Karpas-422 (cell line): ENCODE data around the gene CACUL1. TPM values are rescaled to one million over a fixed set of nuclear protein-coding genes. Genes with fewer than 3 reads are reported as not detected.
"Not testable (repeated sequence)": the region's sequence is repeated elsewhere in the genome, so short reads cannot be mapped to it uniquely, and the experiment has no call there.

Source experiments
- DNase-seq: peaks from one replicate; pipeline ENCODE4 v3.0.0-alpha.2; 2015
- H2AFZ ChIP-seq: fragments of 200-600 bp; sonication (generic); 2 replicates; pipeline ENCODE4 v1.6.1; 2014; ENCODE audit warnings: antibody characterized with exemption, low read length, mixed read lengths
- H3K27ac ChIP-seq: fragments of 200-600 bp; sonication (generic); 2 replicates; pipeline ENCODE4 v1.5.1; 2014; ENCODE audit warnings: mild to moderate bottlenecking, low read length, moderate library complexity
- H3K27me3 ChIP-seq: fragments of 200-600 bp; sonication (generic); 2 replicates; pipeline ENCODE4 v1.6.1; 2014; ENCODE audit warnings: low read length, mixed read lengths
- H3K36me3 ChIP-seq: fragments of 200-600 bp; sonication (generic); 2 replicates; pipeline ENCODE4 v1.6.1; 2014; ENCODE audit warnings: low read length, mixed read lengths; ENCODE audit not compliant: insufficient read depth
- H3K4me1 ChIP-seq: fragments of 200-600 bp; sonication (generic); 2 replicates; pipeline ENCODE4 v1.6.1; 2014; ENCODE audit warnings: mild to moderate bottlenecking, low read length, mixed read lengths
- H3K4me2 ChIP-seq: fragments of 200-600 bp; sonication (generic); 2 replicates; pipeline ENCODE4 v1.6.1; 2014; ENCODE audit warnings: low read length, low read depth, mild to moderate bottlenecking; ENCODE audit not compliant: poor library complexity, severe bottlenecking
- H3K4me3 ChIP-seq: fragments of 200-600 bp; sonication (generic); 2 replicates; pipeline ENCODE4 v1.5.1; 2014; ENCODE audit warnings: mild to moderate bottlenecking, antibody characterized with exemption, low read length, mixed read lengths
- H3K79me2 ChIP-seq: fragments of 200-600 bp; sonication (generic); 2 replicates; pipeline ENCODE4 v1.6.1; 2014; ENCODE audit warnings: mild to moderate bottlenecking, low read length, mixed read lengths
- H3K9ac ChIP-seq: fragments of 200-600 bp; sonication (generic); 2 replicates; pipeline ENCODE4 v1.6.0; 2014; ENCODE audit warnings: low read length
- H3K9me2 ChIP-seq: fragments of 200-600 bp; sonication (generic), shearing (Covaris generic); replicated peaks from 2 replicates; pipeline ENCODE4 v1.6.0; 2014; ENCODE audit warnings: mild to moderate bottlenecking, low read length, moderate library complexity; ENCODE audit not compliant: insufficient read depth
- H3K9me3 ChIP-seq: fragments of 300-700, 200-600 bp; sonication (generic); 2 replicates; pipeline ENCODE4 v1.6.1; 2014; ENCODE audit warnings: low read length, mixed read lengths
- H4K20me1 ChIP-seq: fragments of 200-600 bp; sonication (generic); 2 replicates; pipeline ENCODE4 v1.6.1; 2014; ENCODE audit warnings: mild to moderate bottlenecking, antibody characterized with exemption, low read length, low read depth; ENCODE audit not compliant: insufficient read depth
- total RNA-seq: library from RNA; depleted of rRNA; stranded (reverse); fragments of >200 nt; shearing (Covaris generic); gene quantifications from 2 replicates; pipeline ENCODE4 v1.2.3, GENCODE V29; 2014; ENCODE audit warnings: low replicate concordance

Gene CACUL1
- total RNA-seq, 1 experiment from 2014 or later = 50.3 TPM

DNA sequence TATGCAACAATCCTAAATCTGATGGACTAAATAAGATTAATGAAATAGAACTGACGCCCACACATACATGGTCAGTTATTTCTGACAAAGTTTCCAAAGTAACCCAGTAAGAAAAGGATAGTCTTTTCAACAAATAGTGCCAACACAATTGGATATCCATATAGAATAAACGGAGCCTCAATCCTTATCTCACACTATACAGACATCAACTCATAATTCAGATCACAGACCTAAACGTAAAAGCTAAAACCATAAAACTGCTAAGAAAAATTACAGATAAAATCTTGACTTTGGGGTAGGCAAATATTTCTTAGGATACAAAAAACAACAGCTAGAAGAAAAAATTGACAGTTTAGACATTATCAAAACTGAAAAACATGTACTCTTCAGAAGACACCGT, 8.5 kb downstream of the CACUL1 start:
- DNase-seq = no peak
- no peak overlapping the region for H3K4me3 ChIP-seq
- H3K27me3 ChIP-seq = no peaks in the 10 kb centered on the region
- no peaks in the 10 kb centered on the region for H3K9me2 ChIP-seq
- H2AFZ ChIP-seq = no peak overlapping the region
- no peak overlapping the region for H3K27ac ChIP-seq
- H3K9ac ChIP-seq = no peak overlapping the region
- H3K9me3 ChIP-seq = no peaks in the 10 kb centered on the region
- H3K36me3 ChIP-seq = peaks cover 16% of the 10 kb centered on the region
- H3K4me2 ChIP-seq = no peak overlapping the region
- peaks cover 40% of the 10 kb centered on the region for H4K20me1 ChIP-seq
- H3K4me1 ChIP-seq = peaks cover 11% of the 10 kb centered on the region
- peaks cover 100% of the 10 kb centered on the region for H3K79me2 ChIP-seq

DNA sequence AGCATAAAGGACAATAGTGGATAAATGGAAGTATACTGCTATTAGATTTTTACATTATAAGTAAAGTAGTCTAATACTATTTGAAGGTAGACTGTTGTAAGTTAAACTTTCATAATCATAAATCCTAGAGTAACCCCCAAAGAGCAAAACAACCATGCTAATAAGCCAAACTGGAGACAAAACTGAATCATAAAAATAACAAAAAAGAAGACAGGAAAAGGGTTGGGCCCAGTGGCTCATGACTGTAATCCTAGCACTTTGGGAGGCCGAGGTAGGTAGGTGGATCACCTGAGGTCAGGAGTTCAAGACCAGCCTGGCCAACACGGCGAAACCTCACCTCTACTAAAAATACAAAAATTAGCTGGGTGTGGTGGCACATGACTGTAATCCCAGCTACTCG, 9.7 kb downstream of the CACUL1 start:
- H3K36me3 ChIP-seq = peaks cover 11% of the 10 kb centered on the region
- no peak overlapping the region for H2AFZ ChIP-seq
- H3K27me3 ChIP-seq = no peaks in the 10 kb centered on the region
- no peak overlapping the region for H3K4me2 ChIP-seq
- H3K9ac ChIP-seq = no peak overlapping the region
- H4K20me1 ChIP-seq = peaks cover 44% of the 10 kb centered on the region
- H3K79me2 ChIP-seq = peaks cover 100% of the 10 kb centered on the region
- H3K27ac ChIP-seq = no peak overlapping the region
- DNase-seq = no peak
- peaks cover 11% of the 10 kb centered on the region for H3K4me1 ChIP-seq
- H3K4me3 ChIP-seq = no peak overlapping the region
- H3K9me2 ChIP-seq = no peaks in the 10 kb centered on the region
- no peaks in the 10 kb centered on the region for H3K9me3 ChIP-seq

DNA sequence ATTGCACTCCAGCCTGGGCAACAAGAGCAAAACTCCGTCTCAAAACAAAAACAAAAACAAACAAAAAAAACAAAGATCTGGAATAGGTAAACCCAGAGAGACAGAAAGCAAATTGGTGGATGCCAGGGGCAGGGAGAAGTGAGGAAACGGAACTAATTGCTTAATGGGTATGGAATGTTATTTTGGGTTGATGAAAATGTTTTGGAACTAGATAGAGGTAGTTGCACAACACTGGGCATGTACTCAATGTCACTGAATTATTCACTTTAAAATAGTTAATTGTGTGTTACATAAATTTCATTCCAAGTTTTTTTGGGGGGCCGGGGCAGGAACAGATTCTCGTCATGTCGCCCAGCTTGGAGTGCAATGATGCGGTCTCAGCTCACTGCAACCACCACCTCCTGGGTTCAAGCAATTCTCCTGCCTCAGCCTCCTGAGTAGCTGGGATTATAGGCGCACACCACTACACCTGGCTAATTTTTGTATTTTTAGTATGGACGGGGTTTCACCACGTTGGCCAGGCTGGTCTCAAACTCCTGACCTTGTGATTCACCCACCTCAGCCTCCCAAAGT, 10.3 kb downstream of the CACUL1 start:
- Histone ChIP-seq H4K20me1 (peaks cover 44% of the 10 kb centered on the region), H3K79me2 (peaks cover 100% of the 10 kb centered on the region), H3K4me1 (peaks cover 14% of the 10 kb centered on the region), H3K36me3 (peaks cover 11% of the 10 kb centered on the region)
- not testable (repeated sequence) for H2AFZ ChIP-seq, H3K4me3 ChIP-seq, H3K4me2 ChIP-seq, H3K9me3 ChIP-seq, DNase-seq, H3K9ac ChIP-seq, H3K27ac ChIP-seq, H3K9me2 ChIP-seq, H3K27me3 ChIP-seq

DNA sequence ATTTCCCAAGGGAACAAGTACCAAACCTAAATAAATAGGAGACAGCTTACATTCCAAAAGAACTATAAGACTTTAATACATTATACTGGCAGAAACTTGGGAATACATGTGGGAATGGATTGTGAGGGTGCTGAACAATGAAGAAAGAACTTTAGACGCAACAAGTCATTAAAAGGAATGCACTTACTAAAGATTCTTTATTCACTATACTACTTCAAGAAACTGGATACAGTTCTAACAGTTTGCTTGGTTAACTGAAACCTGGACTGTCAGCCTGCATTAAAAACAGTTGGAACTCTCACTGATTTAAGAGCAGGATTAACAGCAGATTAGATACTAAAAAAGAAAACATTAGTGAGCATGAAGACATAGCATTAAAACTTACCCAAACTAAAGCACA, 12.0 kb downstream of the CACUL1 start:
- no peak overlapping the region for H3K9ac ChIP-seq
- no peaks in the 10 kb centered on the region for H3K27me3 ChIP-seq
- peaks cover 41% of the 10 kb centered on the region for H4K20me1 ChIP-seq
- H3K4me2 ChIP-seq = no peak overlapping the region
- no peak overlapping the region for H3K27ac ChIP-seq
- no peak overlapping the region for H2AFZ ChIP-seq
- H3K9me2 ChIP-seq = no peaks in the 10 kb centered on the region
- H3K4me3 ChIP-seq = no peak overlapping the region
- peaks cover 100% of the 10 kb centered on the region for H3K79me2 ChIP-seq
- no peak for DNase-seq
- H3K4me1 ChIP-seq = peaks cover 17% of the 10 kb centered on the region
- H3K9me3 ChIP-seq = no peaks in the 10 kb centered on the region
- H3K36me3 ChIP-seq = no peaks in the 10 kb centered on the region

DNA sequence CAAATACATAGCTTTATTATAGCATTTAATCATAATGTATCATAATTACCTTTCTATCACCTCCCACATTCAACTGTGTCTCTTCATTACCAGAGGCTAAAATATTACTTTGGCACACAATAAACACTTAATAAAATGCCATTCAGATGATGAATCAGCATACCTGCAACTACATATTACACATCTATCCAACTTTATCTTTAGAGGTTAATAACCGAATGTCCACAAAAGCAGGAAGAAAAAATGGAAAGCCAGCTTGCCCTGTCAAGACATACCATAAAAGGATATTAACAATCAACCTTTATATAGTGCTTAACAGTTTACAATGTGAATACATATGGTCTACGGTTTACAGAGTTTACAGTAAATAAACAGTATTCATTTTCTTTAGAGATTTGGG, 12.7 kb downstream of the CACUL1 start:
- DNase-seq = no peak
- Histone ChIP-seq H3K27ac (no peak overlapping the region), H3K9me2 (no peaks in the 10 kb centered on the region), H3K4me1 (peaks cover 25% of the 10 kb centered on the region), H3K4me2 (no peak overlapping the region), H3K9ac (no peak overlapping the region), H4K20me1 (peaks cover 39% of the 10 kb centered on the region), H2AFZ (no peak overlapping the region), H3K9me3 (no peaks in the 10 kb centered on the region), H3K27me3 (no peaks in the 10 kb centered on the region), H3K36me3 (no peaks in the 10 kb centered on the region), H3K4me3 (no peak overlapping the region), H3K79me2 (peaks cover 100% of the 10 kb centered on the region)

DNA sequence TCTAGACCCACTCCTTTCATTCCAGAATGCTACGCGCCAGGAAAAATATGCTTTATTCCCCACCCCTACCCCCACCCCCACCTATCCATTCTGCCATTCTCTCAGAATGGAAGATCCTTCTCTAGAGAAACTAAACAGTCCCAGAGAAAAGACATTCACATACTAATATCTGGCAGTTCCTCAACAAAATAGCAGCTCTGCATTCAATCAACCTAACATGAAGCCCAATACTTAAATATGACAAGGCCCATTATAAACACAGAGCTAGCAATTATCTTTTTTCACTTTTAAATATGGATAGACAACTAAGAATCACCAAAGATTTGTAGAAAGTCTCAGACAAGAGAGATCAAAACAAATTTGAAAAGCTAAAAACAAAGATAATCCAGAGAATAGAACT, 16.4 kb downstream of the CACUL1 start:
- Histone ChIP-seq H3K27ac (0 out of 2 replicates have a peak overlapping the region, but pooled peaks have one; percentile 6), H2AFZ (no peak overlapping the region), H3K36me3 (no peaks in the 10 kb centered on the region), H3K4me1 (peaks cover 46% of the 10 kb centered on the region), H3K9me2 (no peaks in the 10 kb centered on the region), H3K9me3 (no peaks in the 10 kb centered on the region), H4K20me1 (peaks cover 27% of the 10 kb centered on the region), H3K9ac (no peak overlapping the region), H3K27me3 (no peaks in the 10 kb centered on the region), H3K4me3 (no peak overlapping the region), H3K79me2 (peaks cover 100% of the 10 kb centered on the region), H3K4me2 (no peak overlapping the region)
- DNase-seq = no peak

DNA sequence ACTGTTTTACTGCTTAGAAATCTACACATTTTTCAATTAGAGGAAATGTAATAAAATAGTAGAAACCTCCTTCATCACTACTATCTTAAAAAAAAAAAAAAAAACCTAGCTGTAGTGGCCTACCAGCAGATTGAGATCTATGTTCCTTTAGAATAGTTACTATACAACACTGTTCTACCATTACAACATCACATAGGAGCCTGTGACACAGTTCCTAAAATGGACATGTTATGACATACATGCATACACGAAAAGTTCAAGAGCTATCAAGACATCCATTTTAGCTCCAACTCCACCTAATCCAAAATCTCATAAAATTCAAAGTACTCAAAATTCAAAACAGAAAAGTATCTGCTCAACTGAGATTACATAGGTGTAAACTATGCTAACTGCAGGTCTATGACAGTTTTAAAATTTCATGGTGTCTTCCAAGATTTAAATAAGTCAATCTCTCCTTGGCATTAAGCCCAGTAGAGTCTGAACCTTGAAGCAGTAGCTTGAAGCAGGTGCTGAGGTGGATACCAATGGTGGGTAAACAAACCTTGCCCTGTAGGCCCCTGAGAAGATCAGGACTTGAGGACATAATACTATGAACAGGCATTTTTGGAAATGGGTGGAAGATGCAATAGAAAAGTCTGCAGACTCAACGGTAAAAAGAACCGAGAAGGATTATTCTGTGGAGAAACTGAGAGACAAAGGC, 17.0 kb downstream of the CACUL1 start:
- Histone ChIP-seq H3K36me3 (no peaks in the 10 kb centered on the region), H3K4me2 (no peak overlapping the region), H4K20me1 (peaks cover 22% of the 10 kb centered on the region), H2AFZ (no peak overlapping the region), H3K27me3 (no peaks in the 10 kb centered on the region), H3K4me3 (no peak overlapping the region), H3K27ac (0 out of 2 replicates have a peak overlapping the region, but pooled peaks have one; percentile 6), H3K4me1 (peaks cover 44% of the 10 kb centered on the region), H3K79me2 (peaks cover 100% of the 10 kb centered on the region), H3K9me2 (no peaks in the 10 kb centered on the region), H3K9me3 (no peaks in the 10 kb centered on the region), H3K9ac (no peak overlapping the region)
- no peak for DNase-seq

DNA sequence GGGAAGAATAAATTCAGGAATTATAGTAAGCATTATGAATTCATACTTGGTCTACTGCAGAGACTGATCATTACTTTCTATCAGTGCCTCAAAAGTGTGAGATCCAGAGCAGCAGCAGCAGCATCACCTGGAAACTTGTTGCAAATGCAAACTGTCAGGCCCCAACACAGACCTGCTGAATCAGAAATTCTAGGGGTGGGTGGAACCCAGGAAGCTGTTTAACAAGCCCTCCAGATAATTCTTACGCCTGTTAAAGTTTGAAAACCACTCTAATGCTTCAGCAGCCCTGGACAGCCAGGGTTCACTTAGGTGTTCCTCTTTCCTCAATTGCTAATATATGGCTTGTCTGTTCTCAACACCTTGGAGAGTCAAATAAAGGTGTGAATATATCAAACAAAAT, 19.5 kb downstream of the CACUL1 start:
- Histone ChIP-seq H3K4me1 (peaks cover 67% of the 10 kb centered on the region), H3K27ac (no peak overlapping the region), H3K4me3 (no peak overlapping the region), H4K20me1 (peaks cover 11% of the 10 kb centered on the region; the same call in 1 of the 2 replicates), H3K9ac (no peak overlapping the region), H3K27me3 (no peaks in the 10 kb centered on the region), H3K9me3 (no peaks in the 10 kb centered on the region), H3K79me2 (peaks cover 100% of the 10 kb centered on the region), H3K9me2 (no peaks in the 10 kb centered on the region), H2AFZ (no peak overlapping the region), H3K4me2 (no peak overlapping the region), H3K36me3 (no peaks in the 10 kb centered on the region)
- no peak for DNase-seq
